K562 (cell line): ENCODE data around the gene NTSR1. TPM values are rescaled to one million over a fixed set of nuclear protein-coding genes. Genes with fewer than 3 reads are reported as not detected.

Source experiments
- ATAC-seq: fragments of 200-7000 bp; cut with Tn5 transposase; 3 replicates; pipeline ENCODE4 v1.9.1; 2020; ENCODE audit warnings: moderate library complexity
- BruUV-seq: library from RNA; stranded (reverse); fragments of 400-500 nt; replicated peaks from 2 replicates; lab custom pipeline; 2021; lab: Mats Ljungman, UMichigan
- CTCF ChIA-PET: fragments of 300-600 bp; formaldehyde crosslinking; extraction: SDS; loops from one replicate; lab custom pipeline; 2021; ENCODE audit warnings: low intra/inter-chr PET ratio; lab: Yijun Ruan, JAX
- POLR2A ChIA-PET: fragments of 300-600, 350-650 bp; sonication (Branson Sonifier 250); formaldehyde crosslinking; extraction: SDS; loops from one replicate; lab custom pipeline; 2021; ENCODE audit warnings: antibody characterized with exemption, inconsistent platforms; lab: Yijun Ruan, JAX
- DNase-seq, 4 experiments: peaks; one replicate each; pipeline versions ENCODE4 v3.0.0 to v3.0.0-alpha.2; 2011 to 2018; ENCODE audit warnings: low spot score in 3 of 4, mixed read lengths in 3 of 4; ENCODE audit errors: extremely low read depth in 1 of 4
- FAIRE-seq: peaks from 2 replicates; lab custom pipeline; 2011; peaks lifted over from hg19 to GRCh38; lab: Jason Lieb, UNC
- H2AFZ ChIP-seq: 2 replicates; pipeline ENCODE4 v1.6.0; 2011; ENCODE audit warnings: low read depth, low read length, control low read depth, inconsistent platforms
- H3K27ac ChIP-seq: fragments of 200-600 bp; 3 replicates; pipeline ENCODE4 v1.8.0; 2011; ENCODE audit warnings: low read depth, mild to moderate bottlenecking, control low read depth, inconsistent platforms, low read length, moderate library complexity, mixed read lengths; ENCODE audit errors: extremely low read depth
- H3K27me3 ChIP-seq, 2 experiments: fragments of 300-600 bp in 1 of 2; 2 replicates in 1 of 2; 3 replicates in 1 of 2; pipeline versions ENCODE4 v1.6.0 to v1.8.0; 2011; ENCODE audit warnings: inconsistent platforms in 2 of 2, low read length in 2 of 2, mild to moderate bottlenecking in 1 of 2, mixed read lengths in 1 of 2, moderate library complexity in 1 of 2; ENCODE audit not compliant: control insufficient read depth in 2 of 2, insufficient read depth in 2 of 2
- H3K36me3 ChIP-seq: fragments of 300-600 bp; 3 replicates; pipeline ENCODE4 v1.8.0; 2011; ENCODE audit warnings: mild to moderate bottlenecking, low read length, inconsistent platforms; ENCODE audit not compliant: control insufficient read depth, insufficient read depth
- H3K4me1 ChIP-seq, 2 experiments: fragments of 200-600 bp in 1 of 2; replicated peaks in 1 of 2; 2 replicates in 1 of 2; 3 replicates in 1 of 2; pipeline versions ENCODE4 v1.5.1 to v1.8.0; 2011; ENCODE audit warnings: inconsistent platforms in 2 of 2, low read length in 2 of 2, mild to moderate bottlenecking in 1 of 2, mixed read lengths in 1 of 2, moderate library complexity in 1 of 2; ENCODE audit not compliant: control insufficient read depth in 2 of 2, insufficient read depth in 2 of 2
- H3K4me2 ChIP-seq: 2 replicates; pipeline ENCODE4 v1.6.1; 2011; ENCODE audit warnings: low read length, control low read depth, inconsistent platforms, mixed read lengths; ENCODE audit not compliant: insufficient read depth
- H3K4me3 ChIP-seq: fragments of 200-600 bp; sonication (generic), shearing (Covaris generic); 2 replicates; pipeline ENCODE4 v1.5.1; 2016; ENCODE audit warnings: control low read depth, inconsistent platforms
- H3K79me2 ChIP-seq: fragments of 200-600 bp; 3 replicates; pipeline ENCODE4 v1.8.0; 2011; ENCODE audit warnings: low read length, inconsistent platforms; ENCODE audit not compliant: control insufficient read depth, insufficient read depth
- H3K9ac ChIP-seq, 2 experiments: 2 replicates each; pipeline versions ENCODE4 v1.6.0 to v1.6.1; 2011; ENCODE audit warnings: low read depth in 2 of 2, low read length in 2 of 2, control low read depth in 1 of 2, inconsistent platforms in 1 of 2, mild to moderate bottlenecking in 1 of 2, mixed read lengths in 1 of 2; ENCODE audit not compliant: insufficient read depth in 1 of 2
- H3K9me1 ChIP-seq: one replicate; pipeline ENCODE4 v1.6.0; 2011; ENCODE audit warnings: inconsistent platforms, mild to moderate bottlenecking, low read length, moderate library complexity; ENCODE audit not compliant: control insufficient read depth, insufficient read depth
- H3K9me3 ChIP-seq: replicated peaks from 2 replicates; pipeline ENCODE4 v1.5.1; 2011; ENCODE audit warnings: low read depth, low read length, inconsistent platforms; ENCODE audit not compliant: control insufficient read depth, insufficient read depth
- H4K20me1 ChIP-seq: replicated peaks from 2 replicates; pipeline ENCODE4 v1.6.1; 2011; ENCODE audit warnings: low read length, inconsistent platforms, mixed read lengths; ENCODE audit not compliant: control insufficient read depth, insufficient read depth
- EZH2 ChIP-seq: IDR thresholded peaks from 2 replicates; pipeline ENCODE4 v1.6.1; 2012; ENCODE audit warnings: low read depth, mild to moderate bottlenecking, inconsistent platforms, low read length, borderline replicate concordance
- ILF3 ChIP-seq: fragments of 450-650 bp; IDR thresholded peaks from 2 replicates; pipeline ENCODE4 v1.6.1; 2018; ENCODE audit warnings: antibody characterized with exemption, mild to moderate bottlenecking, moderate library complexity, borderline replicate concordance
- KAT7 ChIP-seq: sonication (generic); formaldehyde crosslinking; IDR thresholded peaks from 2 replicates; pipeline ENCODE4 v1.8.0; 2022; ENCODE audit warnings: missing genetic modification reagents, mild to moderate bottlenecking, borderline replicate concordance
- TCF7L2 ChIP-seq: fragments of 150-350 bp; IDR thresholded peaks from 2 replicates; pipeline ENCODE4 v1.6.1; 2016; ENCODE audit warnings: low read depth, mild to moderate bottlenecking, low read length, moderate library complexity
- THRB ChIP-seq: fragments of 450-650 bp; formaldehyde crosslinking; conservative IDR thresholded peaks from 2 replicates; pipeline ENCODE4 v1.4.0; 2022; ENCODE audit warnings: mild to moderate bottlenecking, missing genetic modification characterization
- WGBS: fragments of 100-300 bp; shearing (Covaris generic); methylation state at CpG from one replicate; pipeline ENCODE4 v1.1.6; 2016; ENCODE audit warnings: low coverage, mixed read lengths; ENCODE audit not compliant: insufficient coverage; ENCODE audit errors: missing lambda C conversion rate; 5-methylcytosine and 5-hydroxymethylcytosine counted together
- in situ Hi-C: fragments of 300-500 bp; cut with MboI; formaldehyde crosslinking; loops from 4 replicates; pipeline ENCODE4 v1.15.0; 2018; ENCODE audit warnings: inconsistent platforms, mixed read lengths
- intact Hi-C: fragments of 100-400 bp; cut with micrococcal nuclease; formaldehyde crosslinking; loops from 2 replicates; pipeline ENCODE4 v1.14.2; 2022
- polyA plus RNA-seq, 8 experiments: library from polyadenylated mRNA; depleted of rRNA in 4 of 8; stranded (reverse) in 5 of 8; unstranded in 3 of 8; fragments of >200 nt; fragmentation: Nextera tagmentation in 2 of 8; fragmentation: Illumina TruSeq in 1 of 8; extraction: Ambion mirVana in 2 of 8; extraction: Trizol in 1 of 8; gene quantifications; 2 replicates each; pipeline versions ENCODE4 v1.2.1 to v1.2.3, GENCODE V29; 2011 to 2014; ENCODE audit warnings: inconsistent platforms in 1 of 8, missing spikeins in 1 of 8
- total RNA-seq, 7 experiments: library from RNA; depleted of rRNA in 6 of 7; stranded (reverse); fragments of >200 nt in 6 of 7; fragmentation: Illumina TruSeq in 2 of 7; extraction: Trizol in 2 of 7; gene quantifications; 2 replicates each; pipeline versions ENCODE4 v1.2.1 to v1.2.3, GENCODE V29; 2011 to 2021; ENCODE audit warnings: low replicate concordance in 1 of 7
- TF ChIP-seq, protein P1 (sequence below): fragments of 250-450 bp; sonication (Bioruptor Pico); IDR thresholded peaks from 2 replicates; pipeline ENCODE4 v1.4.0; 2020; ENCODE audit warnings: mild to moderate bottlenecking, moderate library complexity

NTSR1 gene
- total and polyA plus RNA-seq, 9 of the 15 experiments (the other 6 are each of a cell fraction or from before 2014, with no cell fraction given), result 0.04 to 0.40 (median 0.13) TPM; not detected in 3

DNA sequence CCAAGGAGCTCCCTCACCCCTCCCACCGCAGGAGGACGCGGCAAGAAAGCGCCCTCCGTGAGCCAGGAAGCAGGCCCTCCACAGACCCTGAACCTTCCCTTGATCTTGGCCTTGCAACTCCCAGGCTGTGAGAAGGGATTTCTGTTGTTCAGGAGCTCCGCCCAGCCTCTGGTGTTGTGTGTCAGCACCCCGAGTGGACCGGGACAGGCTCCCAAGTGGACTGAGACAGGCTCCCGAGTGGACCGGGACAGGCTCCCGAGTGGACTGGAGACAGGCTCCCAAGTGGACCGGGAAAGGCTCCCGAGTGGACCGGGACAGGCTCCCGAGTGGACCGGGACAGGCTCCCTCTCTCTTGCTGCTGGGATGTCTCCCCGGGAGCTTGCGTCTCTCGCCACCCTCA is 9.3 kb upstream of the NTSR1 start:
- H4K20me1 ChIP-seq, result peaks cover 21% of the 10 kb centered on the region; the same call in 1 of the 2 replicates
- no peak overlapping the region for H3K4me2 ChIP-seq
- H3K27me3 ChIP-seq, result peaks cover 53 to 95% of the 10 kb centered on the region in 2 experiments
- no peak overlapping the region for H2AFZ ChIP-seq
- no peak overlapping the region for H3K9ac ChIP-seq
- ATAC-seq (no peak), FAIRE-seq (no peak), DNase-seq (no peak)
- no TSS peak for BruUV-seq
- H3K9me1 ChIP-seq, result peaks cover 2% of the 10 kb centered on the region
- no peaks in the 10 kb centered on the region for H3K79me2 ChIP-seq
- no peaks in the 10 kb centered on the region for H3K36me3 ChIP-seq
- WGBS, result 1% methylated on average over 16 of the region's 19 CpGs
- intact Hi-C loops (no loop called here), in situ Hi-C loops (no loop called here)
- TF ChIP-seq, protein P1, sequence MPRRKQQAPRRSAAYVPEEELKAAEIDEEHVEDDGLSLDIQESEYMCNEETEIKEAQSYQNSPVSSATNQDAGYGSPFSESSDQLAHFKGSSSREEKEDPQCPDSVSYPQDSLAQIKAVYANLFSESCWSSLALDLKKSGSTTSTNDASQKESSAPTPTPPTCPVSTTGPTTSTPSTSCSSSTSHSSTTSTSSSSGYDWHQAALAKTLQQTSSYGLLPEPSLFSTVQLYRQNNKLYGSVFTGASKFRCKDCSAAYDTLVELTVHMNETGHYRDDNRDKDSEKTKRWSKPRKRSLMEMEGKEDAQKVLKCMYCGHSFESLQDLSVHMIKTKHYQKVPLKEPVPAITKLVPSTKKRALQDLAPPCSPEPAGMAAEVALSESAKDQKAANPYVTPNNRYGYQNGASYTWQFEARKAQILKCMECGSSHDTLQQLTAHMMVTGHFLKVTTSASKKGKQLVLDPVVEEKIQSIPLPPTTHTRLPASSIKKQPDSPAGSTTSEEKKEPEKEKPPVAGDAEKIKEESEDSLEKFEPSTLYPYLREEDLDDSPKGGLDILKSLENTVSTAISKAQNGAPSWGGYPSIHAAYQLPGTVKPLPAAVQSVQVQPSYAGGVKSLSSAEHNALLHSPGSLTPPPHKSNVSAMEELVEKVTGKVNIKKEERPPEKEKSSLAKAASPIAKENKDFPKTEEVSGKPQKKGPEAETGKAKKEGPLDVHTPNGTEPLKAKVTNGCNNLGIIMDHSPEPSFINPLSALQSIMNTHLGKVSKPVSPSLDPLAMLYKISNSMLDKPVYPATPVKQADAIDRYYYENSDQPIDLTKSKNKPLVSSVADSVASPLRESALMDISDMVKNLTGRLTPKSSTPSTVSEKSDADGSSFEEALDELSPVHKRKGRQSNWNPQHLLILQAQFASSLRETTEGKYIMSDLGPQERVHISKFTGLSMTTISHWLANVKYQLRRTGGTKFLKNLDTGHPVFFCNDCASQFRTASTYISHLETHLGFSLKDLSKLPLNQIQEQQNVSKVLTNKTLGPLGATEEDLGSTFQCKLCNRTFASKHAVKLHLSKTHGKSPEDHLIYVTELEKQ, result no peak
- 0 out of 2 replicates have a peak, but pooled peaks have one; percentile 24 for TF ChIP-seq EZH2
- TF ChIP-seq THRB (CRISPR knock-in tag), result no peak
- no peak for TF ChIP-seq KAT7
- no peak for TF ChIP-seq TCF7L2
- TF ChIP-seq ILF3, result no peak
- H3K4me3 ChIP-seq, result no peak overlapping the region
- ChIA-PET POLR2A (interaction anchor here (0.5 to 1.1 kb wide), 2 partner anchors 89 to 93 kb away, joined by 3 read pairs; no protein-coding TSS in a partner anchor), CTCF (no interaction called here)
- H3K9me3 ChIP-seq, result no peaks in the 10 kb centered on the region
- H3K4me1 ChIP-seq, result peaks cover 0 to 17% of the 10 kb centered on the region in 2 experiments; a peak in 3 of 5 replicates
- no peak overlapping the region for H3K27ac ChIP-seq
